Activated CD8-positive, alpha-beta memory T cell treated with anti-CD3 and anti-CD28 coated beads, Interleukin-2, amount 10 ng/mL, durations not matched to agents 7 days and 5 days (primary cell): Measurements from ENCODE around the gene WNT7B. TPM values are rescaled to one million over a fixed set of nuclear protein-coding genes. Genes with fewer than 3 reads are reported as not detected.

ENCODE experiments used
- ATAC-seq: fragments of 150-1000 bp; cut with Tn5 transposase; one replicate; pipeline ENCODE4 v1.10.0; 2021; ENCODE audit warnings: moderate library complexity
- CTCF ChIA-PET: fragments of 350-600 bp; sonication (Branson Sonifier 250); formaldehyde crosslinking; loops from one replicate; lab custom pipeline; 2021; ENCODE audit warnings: antibody characterized with exemption; lab: Charles Lee
- DNase-seq: peaks from one replicate; pipeline ENCODE4 v3.0.0-alpha.2; 2020
- H3K27ac Mint-ChIP-seq: one replicate; pipeline ENCODE4 v1.8.0; 2021; ENCODE audit warnings: mild to moderate bottlenecking, mixed read lengths
- H3K27me3 Mint-ChIP-seq: one replicate; pipeline ENCODE4 v1.8.0; 2021; ENCODE audit warnings: mixed read lengths
- H3K36me3 Mint-ChIP-seq: one replicate; pipeline ENCODE4 v1.8.0; 2021; ENCODE audit warnings: mild to moderate bottlenecking, mixed read lengths
- H3K4me1 Mint-ChIP-seq: one replicate; pipeline ENCODE4 v1.8.0; 2021; ENCODE audit warnings: mixed read lengths
- H3K4me3 Mint-ChIP-seq: one replicate; pipeline ENCODE4 v1.8.0; 2021; ENCODE audit warnings: mild to moderate bottlenecking, moderate library complexity, mixed read lengths
- H3K9me3 Mint-ChIP-seq: one replicate; pipeline ENCODE4 v1.8.0; 2022; ENCODE audit warnings: low read depth, mixed read lengths
- total RNA-seq, 2 experiments: library from RNA; stranded (reverse); gene quantifications; one replicate each; pipeline ENCODE4 v1.2.3, GENCODE V29; 2021

The WNT7B gene
- total RNA-seq, 2 experiments from 2014 or later = not detected

DNA sequence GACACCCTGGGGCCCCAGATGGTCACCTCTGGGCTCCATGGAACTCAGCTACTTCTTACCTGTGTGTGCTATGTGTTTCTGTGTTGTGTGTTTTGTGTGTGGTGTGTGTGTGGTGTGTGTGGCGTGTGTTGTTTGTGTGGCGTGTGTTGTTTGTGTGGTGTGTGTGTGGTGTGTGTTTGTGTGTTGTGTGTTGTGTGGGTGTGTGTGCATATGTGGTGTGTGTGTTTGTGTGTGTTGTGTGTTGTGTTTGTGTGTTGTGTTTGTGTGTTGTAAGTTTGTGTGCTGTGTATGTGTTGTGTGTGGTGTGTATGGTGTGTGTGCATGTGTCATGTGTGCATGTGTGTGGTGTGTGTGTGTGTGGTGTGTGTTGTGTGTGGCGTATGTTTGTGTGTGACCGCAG, 3.8 kb upstream of the WNT7B start:
- Mint-ChIP-seq H3K4me3 (no peak overlapping the region), H3K36me3 (no peaks in the 10 kb centered on the region), H3K9me3 (no peaks in the 10 kb centered on the region), H3K4me1 (peaks cover 8% of the 10 kb centered on the region), H3K27me3 (peaks cover 15% of the 10 kb centered on the region), H3K27ac (no peak overlapping the region)
- CTCF ChIA-PET = interaction anchor here (0.7 to 2.2 kb wide), 3 partner anchors 16 to 136 kb away, joined by 3 to 6 read pairs (median 5); no protein-coding TSS in a partner anchor
- ATAC-seq (no peak), DNase-seq (no peak)

- CTCF ChIA-PET = interaction anchor here (2.2 kb wide), 1 partner anchor 26 kb away, joined by 6 read pairs; no protein-coding TSS in a partner anchor
- H3K4me1 Mint-ChIP-seq = peaks cover 8% of the 10 kb centered on the region
- ATAC-seq (no peak), DNase-seq (no peak)
- H3K4me3 Mint-ChIP-seq = no peak overlapping the region
- H3K27me3 Mint-ChIP-seq = peaks cover 18% of the 10 kb centered on the region
- H3K9me3 Mint-ChIP-seq = no peaks in the 10 kb centered on the region
- H3K36me3 Mint-ChIP-seq = no peaks in the 10 kb centered on the region
- no peak overlapping the region for H3K27ac Mint-ChIP-seq
These were observed 3.3 kb upstream of the WNT7B start for GRCh38 chr22:45980268-45980570.

DNA sequence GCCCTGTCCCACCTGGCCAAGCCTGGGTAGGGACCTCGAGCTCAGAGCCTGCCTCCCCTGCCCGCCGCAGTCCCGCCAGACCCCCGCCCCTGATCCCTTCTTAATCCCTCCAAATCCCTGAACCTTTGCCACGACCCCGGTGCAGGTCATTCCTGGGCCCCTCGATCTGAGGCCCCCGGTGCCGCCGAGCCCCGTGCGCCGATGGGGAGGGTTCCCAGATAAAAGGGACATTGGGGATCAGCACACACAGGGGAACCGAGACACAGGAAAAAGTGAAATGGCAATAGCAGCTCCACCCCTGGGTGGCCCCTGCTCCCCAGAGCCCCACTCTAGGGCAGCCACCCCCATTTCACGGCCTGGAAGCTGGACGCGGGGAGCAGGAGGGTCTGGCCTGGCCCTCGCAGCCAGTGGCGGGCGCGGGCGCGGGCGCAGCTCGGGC, 1.3 kb upstream of the WNT7B start:
- no peaks in the 10 kb centered on the region for H3K36me3 Mint-ChIP-seq
- H3K4me1 Mint-ChIP-seq = peaks cover 8% of the 10 kb centered on the region

GRCh38 chr22:45977551-45978274, 751 bp upstream of the WNT7B start:
- no peaks in the 10 kb centered on the region for H3K9me3 Mint-ChIP-seq
- no peak overlapping the region for H3K27ac Mint-ChIP-seq
- H3K36me3 Mint-ChIP-seq = no peaks in the 10 kb centered on the region
- CTCF ChIA-PET = interaction anchor here (0.7 kb wide), 1 partner anchor 350 kb away, joined by 3 read pairs; no protein-coding TSS in a partner anchor
- DNase-seq (no peak), ATAC-seq (no peak)
- H3K27me3 Mint-ChIP-seq = peaks cover 39% of the 10 kb centered on the region
- H3K4me3 Mint-ChIP-seq = no peak overlapping the region
- peaks cover 8% of the 10 kb centered on the region for H3K4me1 Mint-ChIP-seq

More for the DNA sequence above, 1.3 kb upstream of the WNT7B start:
- DNase-seq = no peak
- H3K27ac Mint-ChIP-seq = no peak overlapping the region
- ATAC-seq = no peak
- H3K4me3 Mint-ChIP-seq = no peak overlapping the region
- peaks cover 33% of the 10 kb centered on the region for H3K27me3 Mint-ChIP-seq
- CTCF ChIA-PET = interaction anchor here (0.7 kb wide), 1 partner anchor 350 kb away, joined by 3 read pairs; no protein-coding TSS in a partner anchor
- H3K9me3 Mint-ChIP-seq = no peaks in the 10 kb centered on the region

- CTCF ChIA-PET = interaction anchor here (0.6 to 0.7 kb wide), 2 partner anchors 362 to 399 kb away, joined by 3 to 4 read pairs; no protein-coding TSS in a partner anchor
- H3K4me3 Mint-ChIP-seq = no peak overlapping the region
These were observed 534 bp downstream of the WNT7B start for GRCh38 chr22:45976254-45977002.

DNA sequence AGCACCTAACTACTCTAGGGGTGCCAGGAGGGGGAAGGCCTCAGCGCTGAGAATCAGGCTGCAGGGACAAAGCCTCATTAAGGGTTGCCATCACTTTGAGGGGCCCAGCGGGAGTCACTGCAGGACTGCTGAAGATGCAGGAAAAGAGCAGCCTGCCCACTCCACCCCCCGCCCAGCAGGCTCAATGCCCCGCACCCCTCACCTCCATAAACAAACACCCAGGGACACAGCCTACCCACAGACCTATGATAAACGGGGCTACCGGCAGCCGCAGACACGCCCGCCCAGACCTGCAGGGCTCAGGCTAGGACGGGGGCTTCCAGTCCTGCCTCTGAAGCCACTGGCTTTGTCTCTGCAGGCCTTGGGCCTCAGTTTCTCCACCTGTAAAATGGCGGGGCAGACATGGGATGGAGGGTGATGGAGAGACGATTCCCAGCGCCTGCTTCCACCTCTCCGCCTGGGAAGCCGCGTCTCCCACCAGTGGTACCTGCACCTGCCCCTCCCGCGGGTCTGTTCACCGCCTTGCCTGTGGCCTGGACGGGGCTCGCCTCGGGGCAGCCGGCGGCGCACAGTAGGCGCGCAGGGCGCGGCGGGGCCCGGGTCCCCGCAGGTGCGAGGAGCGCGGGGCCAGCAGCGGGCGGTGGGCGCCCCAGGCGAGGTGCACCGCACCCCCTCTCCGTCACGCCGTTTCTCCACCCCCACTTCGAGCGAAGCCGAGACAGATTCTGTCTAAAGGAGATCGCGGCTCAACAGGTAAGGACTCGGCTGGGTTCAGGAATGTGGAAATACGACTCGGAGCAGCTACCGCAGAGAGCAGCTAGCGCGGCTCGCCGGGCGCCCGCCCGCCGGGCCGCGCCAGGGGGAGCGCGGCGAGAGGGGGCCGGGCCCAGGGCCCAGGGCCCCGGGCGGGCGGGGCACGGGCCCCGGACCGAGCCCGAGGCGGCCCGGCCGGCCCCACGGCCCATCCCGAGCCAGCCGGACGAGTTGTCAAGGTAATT, 1.5 kb downstream of the WNT7B start:
- CTCF ChIA-PET = no interaction called here
- Mint-ChIP-seq H3K4me3 (no peak overlapping the region), H3K36me3 (no peaks in the 10 kb centered on the region), H3K9me3 (no peaks in the 10 kb centered on the region), H3K27me3 (peaks cover 55% of the 10 kb centered on the region), H3K4me1 (peaks cover 8% of the 10 kb centered on the region), H3K27ac (no peak overlapping the region)
- ATAC-seq (no peak), DNase-seq (no peak)

More at GRCh38 chr22:45976254-45977002, 534 bp downstream of the WNT7B start:
- ATAC-seq = no peak
- no peak overlapping the region for H3K27ac Mint-ChIP-seq
- H3K4me1 Mint-ChIP-seq = peaks cover 8% of the 10 kb centered on the region
- no peaks in the 10 kb centered on the region for H3K36me3 Mint-ChIP-seq
- peaks cover 47% of the 10 kb centered on the region for H3K27me3 Mint-ChIP-seq
- DNase-seq = no peak
- no peaks in the 10 kb centered on the region for H3K9me3 Mint-ChIP-seq

DNA sequence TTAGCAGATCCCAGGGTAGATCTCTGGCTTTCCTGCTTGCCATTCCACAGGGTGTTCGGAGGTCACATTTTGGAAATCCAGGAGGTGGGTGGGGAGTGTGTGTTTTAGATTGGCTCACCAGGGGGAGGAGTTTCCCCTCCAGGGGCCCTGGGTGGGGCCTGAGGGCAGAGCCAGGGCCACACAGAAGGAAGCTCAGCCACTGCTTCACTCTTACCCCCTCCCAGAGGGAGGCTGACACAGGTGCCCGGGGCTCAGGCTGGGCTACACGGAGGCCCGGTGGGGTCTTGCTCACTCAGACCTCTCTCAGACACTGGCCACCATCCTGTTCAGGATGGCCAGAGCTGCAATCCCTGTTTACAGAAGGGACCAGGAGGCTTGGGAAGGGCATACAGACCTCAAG, 2.5 kb downstream of the WNT7B start:
- DNase-seq = no peak
- Mint-ChIP-seq H3K27me3 (peaks cover 63% of the 10 kb centered on the region), H3K36me3 (no peaks in the 10 kb centered on the region), H3K27ac (no peak overlapping the region), H3K9me3 (no peaks in the 10 kb centered on the region), H3K4me1 (peaks cover 10% of the 10 kb centered on the region), H3K4me3 (no peak overlapping the region)
- no peak for ATAC-seq
- CTCF ChIA-PET = interaction anchor here (1.0 kb wide), 1 partner anchor 111 kb away, joined by 4 read pairs; no protein-coding TSS in a partner anchor

DNA sequence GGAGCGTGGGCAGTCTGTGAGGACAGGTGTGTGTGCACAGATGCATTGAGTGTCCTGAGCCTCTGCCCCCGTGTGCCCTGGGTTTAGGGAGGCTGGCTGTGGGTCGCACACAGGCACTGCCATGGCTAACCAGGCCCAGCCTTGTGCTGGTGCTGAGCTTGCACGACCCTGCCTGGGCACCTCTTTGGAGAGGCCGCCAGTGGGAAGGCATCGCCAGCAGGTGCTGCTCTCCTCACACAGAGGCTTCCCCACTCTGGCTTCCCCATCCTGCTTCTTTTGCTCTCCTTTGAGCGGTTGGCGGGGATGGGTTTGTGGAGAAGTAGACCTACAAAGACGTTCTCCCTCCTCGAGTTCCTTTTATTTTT, 4.1 kb downstream of the WNT7B start:
- Mint-ChIP-seq H3K9me3 (no peaks in the 10 kb centered on the region), H3K4me1 (peaks cover 8% of the 10 kb centered on the region), H3K4me3 (no peak overlapping the region), H3K36me3 (no peaks in the 10 kb centered on the region), H3K27me3 (peaks cover 70% of the 10 kb centered on the region), H3K27ac (no peak overlapping the region)
- no peak for DNase-seq
- CTCF ChIA-PET = no interaction called here
- no peak for ATAC-seq

GRCh38 chr22:45972091-45972888, 4.7 kb downstream of the WNT7B start:
- DNase-seq = no peak
- CTCF ChIA-PET = no interaction called here

DNA sequence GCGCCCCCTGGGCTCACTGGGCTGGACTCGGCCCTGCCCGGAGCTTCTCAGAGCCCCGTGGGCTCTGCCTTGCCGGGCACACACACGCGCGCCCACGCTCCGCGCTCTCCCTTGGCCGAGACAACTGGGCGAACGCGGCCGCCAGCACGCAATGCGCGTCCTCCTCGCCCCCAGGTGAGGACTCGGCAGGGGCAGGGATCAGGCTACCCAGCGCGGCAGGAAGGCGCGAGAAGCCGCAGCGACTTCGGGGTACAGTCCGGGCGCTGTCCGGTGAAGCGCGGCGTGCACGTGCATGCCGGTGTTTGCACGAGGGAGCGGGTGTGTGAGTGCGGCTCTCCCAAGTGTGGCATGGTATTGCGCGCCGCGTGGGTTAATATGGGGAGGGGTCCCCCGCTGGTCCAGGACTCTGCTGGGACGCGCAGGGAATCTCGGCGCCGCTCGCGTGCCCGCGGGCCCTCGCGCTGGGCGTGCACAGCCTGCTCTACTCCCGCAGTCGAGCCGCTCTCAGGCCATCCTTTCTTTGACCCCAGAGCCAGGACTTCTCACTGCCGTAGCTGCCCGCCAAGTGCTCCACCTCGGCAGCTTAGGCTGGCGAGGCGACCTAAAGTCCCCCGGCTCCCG, 5.4 kb downstream of the WNT7B start:
- Mint-ChIP-seq H3K36me3 (no peaks in the 10 kb centered on the region), H3K27ac (no peak overlapping the region), H3K4me3 (no peak overlapping the region), H3K4me1 (peaks cover 3% of the 10 kb centered on the region), H3K9me3 (no peaks in the 10 kb centered on the region), H3K27me3 (peaks cover 63% of the 10 kb centered on the region)
- DNase-seq (no peak), ATAC-seq (no peak)
- CTCF ChIA-PET = no interaction called here

More at GRCh38 chr22:45972091-45972888, 4.7 kb downstream of the WNT7B start:
- no peak for ATAC-seq
- H3K9me3 Mint-ChIP-seq = no peaks in the 10 kb centered on the region
- peaks cover 3% of the 10 kb centered on the region for H3K4me1 Mint-ChIP-seq
- H3K36me3 Mint-ChIP-seq = no peaks in the 10 kb centered on the region
- H3K4me3 Mint-ChIP-seq = no peak overlapping the region
- no peak overlapping the region for H3K27ac Mint-ChIP-seq
- peaks cover 64% of the 10 kb centered on the region for H3K27me3 Mint-ChIP-seq

- Mint-ChIP-seq H3K27ac (no peak overlapping the region), H3K4me3 (no peak overlapping the region), H3K4me1 (peaks cover 2% of the 10 kb centered on the region), H3K9me3 (no peaks in the 10 kb centered on the region), H3K36me3 (no peaks in the 10 kb centered on the region), H3K27me3 (peaks cover 66% of the 10 kb centered on the region)
- ATAC-seq (no peak), DNase-seq (no peak)
- CTCF ChIA-PET = interaction anchor here (1.5 kb wide), 1 partner anchor 393 kb away, joined by 3 read pairs; no protein-coding TSS in a partner anchor
These were observed 6.1 kb downstream of the WNT7B start for GRCh38 chr22:45970705-45971407.
